ENCODE results near the gene ATP2A3.

DNA sequence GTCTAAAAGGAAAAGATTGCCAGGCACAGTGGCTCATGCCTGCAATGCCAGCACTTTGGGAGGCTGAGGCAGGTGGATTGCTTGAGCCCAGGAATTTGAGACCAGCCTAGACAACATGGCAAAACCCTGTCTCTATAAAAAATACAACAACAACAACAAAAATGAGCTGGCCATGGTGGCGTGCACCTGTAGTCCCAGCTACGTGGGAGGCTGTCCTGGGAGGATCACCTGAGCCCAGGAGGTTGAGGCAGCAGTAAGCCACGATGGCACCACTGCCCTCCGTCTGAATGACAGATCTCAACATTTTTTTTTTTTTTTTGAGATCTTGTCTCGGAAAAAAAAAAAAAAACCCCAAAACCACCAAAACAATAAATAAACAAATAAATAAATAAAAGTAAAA lies 28.1 kb upstream of the ATP2A3 start:
- TF ChIP-seq, protein P1, sequence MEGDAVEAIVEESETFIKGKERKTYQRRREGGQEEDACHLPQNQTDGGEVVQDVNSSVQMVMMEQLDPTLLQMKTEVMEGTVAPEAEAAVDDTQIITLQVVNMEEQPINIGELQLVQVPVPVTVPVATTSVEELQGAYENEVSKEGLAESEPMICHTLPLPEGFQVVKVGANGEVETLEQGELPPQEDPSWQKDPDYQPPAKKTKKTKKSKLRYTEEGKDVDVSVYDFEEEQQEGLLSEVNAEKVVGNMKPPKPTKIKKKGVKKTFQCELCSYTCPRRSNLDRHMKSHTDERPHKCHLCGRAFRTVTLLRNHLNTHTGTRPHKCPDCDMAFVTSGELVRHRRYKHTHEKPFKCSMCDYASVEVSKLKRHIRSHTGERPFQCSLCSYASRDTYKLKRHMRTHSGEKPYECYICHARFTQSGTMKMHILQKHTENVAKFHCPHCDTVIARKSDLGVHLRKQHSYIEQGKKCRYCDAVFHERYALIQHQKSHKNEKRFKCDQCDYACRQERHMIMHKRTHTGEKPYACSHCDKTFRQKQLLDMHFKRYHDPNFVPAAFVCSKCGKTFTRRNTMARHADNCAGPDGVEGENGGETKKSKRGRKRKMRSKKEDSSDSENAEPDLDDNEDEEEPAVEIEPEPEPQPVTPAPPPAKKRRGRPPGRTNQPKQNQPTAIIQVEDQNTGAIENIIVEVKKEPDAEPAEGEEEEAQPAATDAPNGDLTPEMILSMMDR (conservative IDR thresholded peaks at IDR 0.05; ENCODE audit: low read depth, low read length), result no peak
- no peak for TF ChIP-seq EZH2 (IDR thresholded peaks at IDR 0.05; ENCODE audit: low read length, unreplicated experiment)
- no peak for TF ChIP-seq EZH2phosphoT487 (IDR thresholded peaks at IDR 0.05; ENCODE audit: borderline replicate concordance, low read length)
